HG03135 (cell line): Measurements from ENCODE around the gene CYP19A1.

Experiments used
- ATAC-seq: cut with Tn5 transposase; IDR thresholded peaks from one replicate; pipeline ENCODE4 v1.9.1; 2021; ENCODE audit warnings: mild to moderate bottlenecking, moderate library complexity; ENCODE audit not compliant: unreplicated experiment

CYP19A1 gene

DNA sequence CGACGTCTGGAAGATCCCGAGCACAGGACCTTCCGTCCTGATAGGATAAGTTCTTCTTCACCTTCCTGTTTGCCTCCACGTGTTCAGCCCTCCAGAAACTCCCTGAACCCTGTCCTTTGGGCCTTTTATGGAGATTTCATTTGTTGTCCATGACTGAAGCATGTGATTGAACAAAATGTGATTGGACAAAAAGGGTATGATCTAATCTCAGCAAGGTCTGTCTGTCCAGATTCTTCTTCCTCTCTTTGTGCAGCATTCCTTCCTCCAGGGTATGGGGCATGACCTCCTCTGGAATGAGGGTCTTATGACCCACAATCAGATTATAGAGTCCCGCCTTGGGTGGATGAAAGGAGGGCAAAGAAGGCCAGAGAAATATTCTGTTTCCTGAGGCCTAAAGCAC is at the start of gene CYP19A1:
Gene CYP19A1 (minus strand): TSS at position 101 of the 400 bp plus-strand sequence. CDS start 95,684 bp downstream, outside the sequence.
- no peak for ATAC-seq

DNA sequence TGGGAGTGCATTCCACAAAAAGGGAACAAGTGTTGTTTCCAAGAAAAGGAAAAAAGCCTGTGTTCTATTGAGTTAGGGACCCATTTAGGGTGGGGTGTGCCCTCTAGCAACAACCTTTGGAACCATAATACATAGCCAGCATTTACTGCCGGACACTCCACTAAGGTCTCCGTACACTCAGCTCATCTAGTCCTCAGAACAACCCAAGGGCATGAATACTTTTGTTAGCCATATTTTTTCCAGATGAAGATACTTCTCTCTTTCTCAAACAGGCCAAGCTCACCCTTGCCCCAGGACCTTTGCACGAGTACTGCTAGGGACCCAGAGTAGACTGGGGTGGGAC is 49.3 kb upstream of the CYP19A1 start:
- no peak for ATAC-seq

DNA sequence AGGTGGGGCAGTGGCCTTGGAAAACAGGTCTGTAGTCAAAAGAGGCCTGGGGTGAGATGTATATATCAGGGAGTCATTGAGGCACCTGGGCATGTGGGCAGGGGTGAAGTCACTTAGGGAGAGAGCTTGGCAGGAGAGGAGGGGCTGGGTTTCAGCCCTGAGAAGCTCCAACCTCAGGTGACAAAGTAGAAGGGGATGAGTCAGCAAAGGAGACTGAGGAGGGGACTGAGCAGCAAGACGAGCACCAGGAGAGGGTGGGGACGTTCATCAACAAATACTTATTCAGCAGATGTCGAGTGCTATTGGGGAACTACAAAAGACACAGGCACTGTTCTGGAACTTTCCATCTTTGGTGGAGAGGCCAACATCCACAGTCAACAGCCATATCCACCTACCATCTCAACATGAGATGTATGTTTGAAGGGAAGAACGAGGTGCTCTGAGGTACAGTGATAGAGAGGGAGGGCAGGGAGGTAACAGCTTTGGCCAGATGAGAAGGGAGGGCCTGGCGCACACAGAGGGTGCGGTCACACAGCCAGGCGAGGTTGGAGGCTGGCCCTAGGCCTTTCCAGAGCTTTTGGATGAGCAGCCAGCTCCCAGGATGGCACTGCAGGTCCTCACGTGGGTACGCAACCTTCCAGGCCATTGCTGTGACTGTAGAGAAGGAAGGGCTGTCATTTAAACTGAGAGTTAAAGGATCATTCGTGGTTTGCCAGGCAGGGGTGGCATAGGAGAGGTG is 48.7 kb upstream of the CYP19A1 start:
- ATAC-seq, result no peak

DNA sequence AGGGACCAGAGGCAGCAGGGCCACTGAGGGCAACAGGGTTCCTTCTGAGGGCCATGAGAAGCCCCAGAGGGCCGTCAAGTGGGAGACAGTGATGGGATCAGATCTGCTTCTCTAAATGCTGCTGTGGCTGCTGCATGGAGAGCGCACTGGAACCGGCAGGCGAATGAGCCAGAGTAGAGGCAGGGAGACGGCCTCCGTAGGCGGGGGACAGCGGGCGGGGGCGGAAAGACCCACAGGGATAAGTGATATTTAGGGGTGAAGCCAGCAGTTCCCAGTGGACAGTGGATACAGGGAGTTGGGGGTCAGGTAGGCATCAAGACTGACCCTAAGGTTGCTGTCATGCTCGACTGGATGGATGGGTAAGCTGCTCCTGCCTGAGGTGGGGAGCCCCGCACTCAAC is 48.1 kb upstream of the CYP19A1 start:
- no peak for ATAC-seq

DNA sequence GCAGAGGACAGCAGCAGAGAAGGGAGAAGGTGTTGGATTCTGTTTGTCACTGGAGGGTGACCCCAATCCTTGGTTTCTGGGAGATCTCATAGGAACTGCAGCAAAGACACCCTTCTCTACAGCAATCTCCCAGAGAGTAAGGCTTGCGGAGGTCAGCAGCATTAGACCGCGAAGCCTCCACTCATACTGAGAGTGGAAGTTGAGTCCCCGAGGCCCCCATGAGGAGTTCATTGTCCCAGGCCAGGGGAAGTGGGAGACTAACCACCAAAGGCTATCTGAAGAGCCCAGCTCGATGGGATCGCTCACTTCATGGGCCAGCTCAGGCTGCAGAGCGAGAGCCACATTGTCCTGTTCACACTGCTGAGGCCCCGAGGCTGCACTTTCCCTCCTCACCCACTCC is 47.6 kb upstream of the CYP19A1 start:
- ATAC-seq, result no peak

DNA sequence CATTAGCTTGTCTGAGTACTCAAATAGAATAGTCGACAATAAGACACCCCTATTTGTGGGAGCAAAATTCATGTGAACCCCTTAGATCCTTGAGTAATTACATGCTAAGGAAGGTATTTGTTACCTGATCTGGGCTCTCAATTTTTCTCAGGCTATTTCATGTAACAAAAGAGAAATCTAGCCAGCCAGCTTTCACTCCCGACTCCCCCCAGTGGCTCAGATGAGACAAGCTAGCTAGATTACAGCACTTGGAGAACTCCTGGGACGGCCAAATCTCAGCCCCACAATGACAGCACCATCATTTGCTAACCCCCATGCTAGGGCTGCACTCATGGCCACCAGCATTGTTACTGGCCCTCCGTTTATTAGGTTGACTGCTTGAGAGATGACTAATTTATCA is 44.4 kb upstream of the CYP19A1 start:
- ATAC-seq, result no peak

DNA sequence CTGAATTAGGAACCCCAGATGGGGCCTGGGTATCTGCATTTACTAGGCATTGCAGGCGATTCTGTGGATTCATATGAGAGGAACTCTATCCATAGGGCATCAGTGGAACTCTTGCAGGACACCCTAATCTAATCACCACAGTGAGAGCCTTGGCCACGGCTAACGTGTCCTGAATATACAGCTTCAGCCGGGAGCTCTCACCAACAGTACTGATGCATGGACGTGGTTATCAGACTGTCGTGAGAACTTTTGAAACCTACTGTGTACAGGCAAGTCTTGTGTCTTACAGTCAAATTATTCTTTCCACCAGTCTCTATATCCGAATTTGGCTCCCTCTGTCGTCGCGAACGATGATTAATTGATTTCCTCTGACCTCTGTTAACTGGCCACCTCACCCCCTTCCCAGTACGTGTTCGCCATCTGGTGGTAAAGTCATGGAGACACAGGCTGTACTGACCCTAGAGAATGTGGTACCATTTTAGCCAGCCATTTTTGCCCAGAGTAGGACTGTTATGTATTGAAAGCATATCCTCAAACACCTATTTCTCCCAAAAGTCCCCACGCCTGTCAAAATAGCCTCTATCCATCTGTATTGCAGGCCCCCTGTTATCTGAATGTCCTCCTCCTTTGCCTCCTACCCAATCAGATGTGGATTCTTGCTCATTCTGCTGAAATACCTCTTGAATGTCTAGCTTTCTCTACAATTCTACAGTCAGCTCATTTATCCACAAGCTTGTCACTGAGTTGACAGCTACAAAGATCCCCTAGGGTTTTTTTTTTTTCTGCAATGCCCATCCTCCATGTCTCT is 42.8 kb upstream of the CYP19A1 start:
- ATAC-seq, result peak; percentile 88

DNA sequence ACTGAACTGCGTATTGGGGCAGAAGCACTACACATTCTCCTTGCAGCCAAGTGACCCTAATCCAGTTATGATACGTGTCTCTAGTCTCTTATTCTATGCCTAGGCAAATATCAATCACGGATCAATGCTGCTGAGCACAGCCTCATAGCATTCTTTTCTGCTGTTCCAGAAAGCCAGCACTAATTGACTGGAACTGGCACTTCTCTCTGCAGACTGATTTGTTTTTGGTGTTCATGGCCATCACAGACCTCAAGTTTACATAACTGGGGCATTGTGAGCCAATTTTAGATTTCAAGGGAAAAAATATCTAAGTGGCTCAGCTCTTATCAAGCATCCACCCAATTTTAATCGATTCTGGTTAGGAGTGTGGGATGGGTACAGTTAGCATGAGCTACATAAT is 41.0 kb upstream of the CYP19A1 start:
- ATAC-seq, result no peak

DNA sequence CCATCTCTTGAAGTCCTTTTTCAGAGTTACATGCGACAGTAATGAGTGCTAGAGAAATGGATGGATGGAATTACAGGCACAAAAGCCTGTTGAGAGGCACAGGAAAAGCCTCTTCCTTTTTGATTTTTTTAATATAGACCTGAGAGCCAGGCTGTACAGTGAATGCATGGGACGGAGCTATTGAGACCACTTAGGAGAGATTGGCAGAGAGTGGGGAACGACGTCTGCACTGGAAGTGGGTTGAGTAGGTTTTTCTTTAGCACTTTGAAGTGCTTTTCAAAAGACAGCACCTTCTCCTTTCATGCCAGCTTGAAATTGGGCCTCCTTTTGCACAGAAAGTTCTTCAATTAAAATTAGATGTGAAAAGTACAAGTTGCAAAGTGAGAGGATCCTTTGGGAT is 40.0 kb upstream of the CYP19A1 start:
- no peak for ATAC-seq

DNA sequence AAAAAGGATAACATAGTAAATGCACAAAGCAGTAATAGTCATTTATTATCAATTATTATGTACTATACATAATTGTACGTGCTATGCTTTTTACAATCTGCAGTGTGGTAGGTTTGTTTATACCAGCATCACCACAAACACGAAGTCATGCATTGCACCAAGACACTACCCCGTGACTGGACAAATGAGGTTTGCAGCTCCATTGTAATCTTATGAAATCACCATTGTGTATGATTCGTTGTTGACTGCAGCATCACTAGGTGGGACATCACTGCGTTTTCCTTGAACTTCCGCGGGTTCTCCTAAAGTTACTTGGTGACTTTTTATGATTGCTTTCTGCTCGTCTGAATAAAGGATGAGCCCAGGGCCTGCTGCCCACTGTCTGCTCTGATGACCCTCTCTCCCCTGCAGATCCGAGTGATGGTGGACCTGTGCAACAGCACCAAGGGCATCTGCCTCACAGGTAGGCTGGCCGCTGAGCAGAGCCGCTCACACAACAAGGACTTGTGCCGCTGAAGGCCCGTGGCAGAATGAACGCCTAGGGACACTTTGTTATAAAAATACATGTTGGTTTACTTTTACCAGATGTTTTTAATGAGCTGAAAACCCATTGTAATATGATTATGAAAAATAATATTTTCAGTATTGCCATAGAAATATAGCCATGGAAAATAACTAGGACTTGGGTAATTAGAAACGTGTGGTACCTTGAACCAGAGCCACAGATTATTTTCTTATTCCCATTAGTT is 38.8 kb upstream of the CYP19A1 start:
- no peak for ATAC-seq

DNA sequence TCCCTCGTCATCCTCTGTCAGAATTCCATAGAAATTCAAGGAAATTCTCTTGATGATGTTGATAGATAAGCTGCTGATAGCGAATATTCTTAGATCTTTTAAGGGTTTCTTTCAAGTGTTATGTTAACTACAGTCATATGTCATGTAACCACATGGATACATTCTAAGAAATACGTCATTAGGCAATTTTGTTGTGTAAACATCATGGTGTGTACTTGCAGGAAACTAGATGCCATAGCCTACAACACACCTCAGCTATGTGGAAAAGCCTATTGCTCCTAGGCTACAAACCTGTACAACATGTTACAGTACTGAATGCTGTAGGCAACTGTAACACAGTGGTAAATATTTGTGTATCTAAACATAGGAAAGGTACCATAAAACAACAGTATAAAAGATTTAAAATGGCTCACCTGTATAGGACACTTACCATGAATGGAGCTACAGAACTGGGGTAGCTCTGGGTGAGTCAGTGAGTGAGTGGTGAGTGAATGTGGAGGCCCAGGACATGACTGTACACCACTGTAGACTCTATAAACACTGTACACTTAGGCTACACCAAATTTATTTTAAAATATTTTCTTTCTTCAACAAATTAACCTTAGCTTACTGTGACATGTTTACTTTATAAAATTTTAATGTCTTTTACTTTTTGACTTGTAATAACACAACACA is 37.7 kb upstream of the CYP19A1 start:
- no peak for ATAC-seq

DNA sequence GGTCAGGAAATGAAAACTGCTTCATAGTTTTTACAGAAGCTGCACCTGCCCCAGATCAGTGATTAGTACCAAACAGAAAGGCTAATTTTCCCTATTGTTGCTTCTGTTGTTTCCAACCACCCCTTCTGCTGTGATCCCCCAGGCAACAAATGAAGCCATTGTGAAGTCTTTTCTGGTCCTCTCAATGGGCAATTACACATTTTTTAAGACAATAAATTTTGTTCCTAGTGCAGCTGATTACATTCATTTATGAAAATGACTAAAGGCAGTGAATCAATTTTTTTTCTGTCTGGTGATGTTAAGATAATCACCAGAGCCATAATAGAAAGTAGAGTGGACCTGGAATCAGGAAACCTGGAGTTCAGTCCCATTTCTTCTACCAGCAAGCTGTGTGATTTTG is 35.7 kb upstream of the CYP19A1 start:
- no peak for ATAC-seq

DNA sequence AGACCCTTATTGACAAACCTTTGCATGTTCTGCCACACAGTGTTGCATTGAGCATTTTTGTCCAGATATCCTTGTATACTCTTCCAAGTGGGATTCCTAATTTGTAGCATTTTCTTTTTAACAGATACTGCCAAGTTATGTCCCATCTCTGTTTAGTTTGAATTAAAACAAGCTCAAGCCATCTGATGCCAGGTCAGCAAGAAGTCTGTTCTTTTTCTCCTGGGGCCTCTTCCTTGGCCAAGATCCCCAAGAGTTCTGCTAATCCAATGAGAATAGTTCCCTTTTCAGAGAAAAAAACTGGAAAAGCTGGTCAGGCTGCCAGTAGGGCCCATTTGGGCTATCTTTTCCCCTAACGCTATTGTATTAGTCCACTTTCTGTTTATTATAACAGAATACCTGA is 32.9 kb upstream of the CYP19A1 start:
- ATAC-seq, result no peak

DNA sequence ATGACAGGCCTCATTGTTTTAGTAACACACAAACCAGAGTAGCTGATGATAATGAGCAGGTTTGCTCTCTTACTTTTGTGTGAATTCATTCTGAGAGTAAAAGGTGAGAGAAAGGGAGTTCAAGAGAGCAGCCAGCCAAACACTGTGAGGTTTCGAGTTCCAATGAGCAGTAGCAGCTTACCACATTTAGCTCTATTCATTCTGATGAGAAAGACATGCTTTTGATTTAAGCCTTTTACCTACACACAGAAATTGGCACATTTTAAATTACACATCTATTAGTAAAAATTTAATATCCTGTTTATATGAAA is 31.0 kb upstream of the CYP19A1 start:
- ATAC-seq, result no peak

DNA sequence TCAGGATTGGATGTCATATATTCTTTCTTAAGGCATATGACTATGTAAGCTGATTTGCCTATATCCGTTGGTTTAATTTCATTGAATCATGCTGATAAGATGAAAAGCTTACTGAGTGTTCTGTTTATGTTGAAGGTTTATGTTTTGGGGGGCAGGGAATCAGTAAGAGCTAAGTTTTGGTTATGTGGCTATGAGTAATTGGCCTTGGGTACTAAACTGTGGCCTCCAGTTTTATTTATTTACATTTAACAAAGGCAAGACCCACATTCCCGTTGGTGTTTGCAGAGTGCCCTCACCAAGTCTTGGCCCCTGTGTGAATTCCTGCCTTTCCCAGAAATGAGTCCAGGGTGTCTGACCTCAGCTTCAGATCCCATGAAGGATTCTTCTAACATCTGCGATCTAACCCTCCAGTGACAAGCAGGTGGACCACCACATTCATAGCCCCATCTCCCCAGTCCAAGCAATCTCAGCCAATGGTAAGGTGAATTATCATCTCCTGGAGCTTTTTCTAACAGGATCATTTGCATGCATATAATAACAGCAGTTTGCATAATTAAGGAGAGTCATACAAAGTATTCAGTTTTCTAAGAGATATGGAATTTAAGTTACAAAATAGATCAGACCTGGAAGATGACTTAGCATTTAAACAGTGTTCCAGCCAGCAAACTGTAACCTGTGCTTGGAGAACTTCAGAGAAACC is 30.5 kb upstream of the CYP19A1 start:
- no peak for ATAC-seq

DNA sequence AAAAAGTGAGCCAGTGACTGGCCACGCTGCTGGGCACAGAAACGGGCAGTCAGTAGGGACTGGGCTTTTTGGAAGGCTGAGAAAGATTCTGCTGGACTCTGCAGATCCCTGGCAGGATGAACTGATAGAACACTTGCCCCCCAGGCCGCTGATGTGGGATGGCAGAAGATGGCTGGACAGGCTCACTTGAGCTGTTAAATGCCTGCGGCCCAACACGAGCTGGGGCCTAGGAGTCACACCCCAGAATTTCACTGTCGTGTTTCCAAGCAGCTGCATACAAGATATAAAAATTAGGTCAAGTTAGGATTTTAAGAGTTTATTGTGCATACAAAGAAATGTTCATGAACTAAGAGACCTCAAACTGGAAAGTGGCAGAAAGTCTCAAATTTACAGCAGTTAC is 29.9 kb upstream of the CYP19A1 start:
- no peak for ATAC-seq

DNA sequence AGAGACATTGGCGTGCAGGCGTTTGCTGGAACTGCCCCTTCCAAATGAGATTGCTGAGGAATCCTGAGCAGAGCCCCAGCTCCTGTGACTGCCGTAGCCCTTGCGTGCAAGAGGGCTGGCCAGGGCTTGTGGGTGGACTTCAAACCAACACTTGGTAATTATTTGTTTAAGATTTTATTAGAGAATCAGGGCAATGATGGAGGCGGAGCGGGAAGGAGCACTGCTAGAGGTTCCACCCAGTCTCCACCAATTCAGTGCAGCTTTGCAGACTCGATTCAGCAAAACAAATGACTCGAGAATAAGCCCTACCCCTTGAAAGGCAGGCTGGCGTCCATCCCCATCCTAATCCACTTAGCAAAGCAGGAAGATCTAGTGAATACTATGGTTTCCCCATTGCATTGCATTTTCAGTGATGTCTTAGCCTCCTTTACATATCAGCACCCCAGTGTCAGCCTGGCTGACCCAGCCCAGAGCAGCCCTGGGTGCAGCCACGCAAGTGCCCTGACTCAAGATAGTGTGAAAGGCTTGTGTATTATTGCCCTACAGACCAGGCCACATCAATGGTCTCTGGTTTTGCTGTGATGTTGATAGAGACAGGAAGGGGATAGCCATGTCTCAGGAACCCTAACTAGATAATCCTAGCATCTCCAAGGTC is 29.1 kb upstream of the CYP19A1 start:
- no peak for ATAC-seq

DNA sequence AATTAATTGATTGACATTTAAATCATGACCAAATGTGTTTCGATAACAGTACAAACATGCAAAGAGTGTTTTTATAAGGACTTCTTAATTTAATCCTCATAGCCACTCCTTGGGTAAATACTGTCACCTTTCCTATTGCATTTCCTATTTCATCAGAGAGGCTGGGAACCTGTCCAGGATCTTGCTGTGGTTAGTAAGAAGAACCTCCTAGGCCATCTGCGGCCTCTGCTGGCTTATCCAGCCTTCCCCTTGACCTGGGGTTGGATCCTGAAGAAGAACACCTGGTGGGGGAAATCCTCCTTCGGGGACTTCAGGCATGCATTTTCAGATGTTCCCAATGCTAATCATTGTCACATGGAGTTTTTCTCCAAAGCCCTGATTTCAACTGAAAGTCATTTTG is 28.5 kb upstream of the CYP19A1 start:
- no peak for ATAC-seq

DNA sequence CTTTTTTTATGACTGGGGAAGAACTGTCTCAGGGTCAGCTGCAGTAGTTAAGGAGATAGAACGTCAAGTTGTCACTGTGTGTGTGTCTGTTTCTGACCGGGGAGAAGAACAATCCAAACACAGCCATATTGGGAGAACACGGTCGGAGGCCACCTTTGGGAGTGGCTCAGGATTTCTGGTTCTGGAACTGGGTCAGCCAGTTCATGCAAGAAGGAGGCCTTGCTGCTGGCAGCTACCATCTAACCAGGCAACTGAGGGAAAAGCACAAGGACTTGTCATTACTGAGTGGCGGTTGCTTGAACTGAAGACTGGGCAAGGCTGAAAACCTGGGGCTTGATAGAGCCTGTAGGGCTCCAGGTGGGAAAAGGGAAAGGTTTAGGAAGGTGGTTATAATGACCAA is 27.7 kb upstream of the CYP19A1 start:
- ATAC-seq, result no peak

DNA sequence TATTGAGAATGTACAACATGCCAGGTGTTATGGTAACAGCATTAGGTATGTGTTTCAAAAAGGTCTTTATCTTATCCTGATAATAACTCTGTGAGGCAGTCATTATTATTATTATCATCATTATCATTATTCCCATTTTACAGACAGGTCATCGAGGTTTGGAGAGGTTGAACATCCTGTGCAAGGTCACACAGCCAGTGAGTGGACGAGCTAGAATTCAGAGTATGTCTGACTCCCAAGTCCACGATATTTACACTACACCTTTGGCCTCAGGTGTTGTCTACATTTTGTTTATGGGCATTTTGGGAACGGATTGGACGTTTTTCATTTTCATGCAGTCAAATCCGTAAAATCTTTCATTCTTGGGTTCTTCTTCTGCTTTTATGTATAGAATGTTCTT is 27.0 kb upstream of the CYP19A1 start:
- ATAC-seq, result no peak
